ENCODE results near the gene SREBF2.

- no peak for TF ChIP-seq CTCF (IDR thresholded peaks at IDR 0.05)
- no peak for TF ChIP-seq EP300 (IDR thresholded peaks at IDR 0.05)
- no peak for TF ChIP-seq POLR2A (IDR thresholded peaks at IDR 0.05)
- TF ChIP-seq POLR2AphosphoS5 (IDR thresholded peaks at IDR 0.05), result no peak
These were observed 83.0 kb downstream of the SREBF2 start for GRCh38 chr22:41915786-41916493.
